Loucy (cell line): ENCODE results near the gene CENPF.

ENCODE experiments used
- H2AFZ ChIP-seq: fragments of 200-600 bp; sonication (generic); 2 replicates; pipeline ENCODE4 v1.6.0; 2016; ENCODE audit warnings: antibody characterized with exemption, mild to moderate bottlenecking, low read length, moderate library complexity
- H3F3A ChIP-seq: fragments of 200-600 bp; 2 replicates; pipeline ENCODE4 v1.6.0; 2016; ENCODE audit warnings: antibody characterized with exemption, low read depth, mild to moderate bottlenecking
- H3K27me3 ChIP-seq: fragments of 200-600 bp; sonication (generic); 2 replicates; pipeline ENCODE4 v1.6.1; 2014; ENCODE audit warnings: low read length, mild to moderate bottlenecking; ENCODE audit not compliant: insufficient read depth, poor library complexity, severe bottlenecking
- H3K36me3 ChIP-seq: fragments of 200-600 bp; sonication (generic); 2 replicates; pipeline ENCODE4 v1.6.1; 2016; ENCODE audit warnings: low read length; ENCODE audit not compliant: insufficient read depth
- H3K4me1 ChIP-seq: fragments of 200-600 bp; sonication (generic); 2 replicates; pipeline ENCODE4 v1.5.1; 2014; ENCODE audit warnings: low read length, mild to moderate bottlenecking; ENCODE audit not compliant: insufficient read depth, poor library complexity, severe bottlenecking
- H3K4me2 ChIP-seq: fragments of 200-600 bp; sonication (generic); 2 replicates; pipeline ENCODE4 v1.6.0; 2014; ENCODE audit warnings: antibody characterized with exemption, low read length, low read depth, mild to moderate bottlenecking; ENCODE audit not compliant: poor library complexity, severe bottlenecking
- H3K4me3 ChIP-seq: fragments of 200-600 bp; sonication (generic); 2 replicates; pipeline ENCODE4 v1.5.1; 2014; ENCODE audit warnings: low read length, mild to moderate bottlenecking, mixed read lengths; ENCODE audit not compliant: poor library complexity, severe bottlenecking
- H3K79me2 ChIP-seq: fragments of 200-600 bp; sonication (generic); 2 replicates; pipeline ENCODE4 v1.6.1; 2014; ENCODE audit warnings: low read length; ENCODE audit not compliant: insufficient read depth
- H3K9ac ChIP-seq: fragments of 200-600 bp; sonication (generic); 2 replicates; pipeline ENCODE4 v1.6.0; 2014; ENCODE audit warnings: mild to moderate bottlenecking, low read depth, low read length, moderate library complexity; ENCODE audit not compliant: poor library complexity, severe bottlenecking
- H3K9me2 ChIP-seq: fragments of 200-600 bp; sonication (generic); replicated peaks from 2 replicates; pipeline ENCODE4 v1.6.1; 2016; ENCODE audit warnings: low read depth, low read length, mixed read lengths
- H3K9me3 ChIP-seq: fragments of 200-600 bp; sonication (generic); 2 replicates; pipeline ENCODE4 v1.6.1; 2014; ENCODE audit warnings: mild to moderate bottlenecking, antibody characterized with exemption, low read length, low read depth; ENCODE audit not compliant: insufficient read depth
- H4K20me1 ChIP-seq: fragments of 200-600 bp; sonication (generic); 2 replicates; pipeline ENCODE4 v1.6.0; 2014; ENCODE audit warnings: antibody characterized with exemption, low read length, mild to moderate bottlenecking; ENCODE audit not compliant: insufficient read depth, poor library complexity, severe bottlenecking
- CTCF ChIP-seq: fragments of 200-600 bp; sonication (generic); conservative IDR thresholded peaks from 2 replicates; pipeline ENCODE4 v1.5.1; 2014; ENCODE audit warnings: mild to moderate bottlenecking, antibody characterized with exemption, low read length
- EZH2phosphoT487 ChIP-seq: fragments of 200-600 bp; IDR thresholded peaks from 2 replicates; pipeline ENCODE4 v1.6.1; 2018; ENCODE audit warnings: antibody characterized with exemption, mild to moderate bottlenecking, moderate library complexity, borderline replicate concordance

Gene CENPF

DNA sequence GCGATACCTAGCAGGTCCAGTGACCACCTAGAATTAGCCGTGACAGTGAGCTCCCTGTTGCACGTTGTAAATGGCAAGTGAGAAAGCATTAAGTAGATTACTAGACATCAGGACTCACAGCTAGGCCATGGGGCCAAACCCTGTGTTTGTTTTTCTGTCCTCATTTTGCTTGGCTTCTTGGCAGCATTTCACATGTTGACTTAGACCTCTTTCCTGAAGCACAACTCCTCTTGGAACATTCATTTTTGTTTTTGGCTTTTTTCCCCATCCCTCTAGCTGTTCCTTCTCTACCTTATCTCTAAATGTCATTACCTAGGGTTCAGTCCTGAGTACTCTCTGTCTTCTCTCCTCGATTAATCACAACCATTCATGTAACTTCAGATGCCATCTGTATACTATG is 34.7 kb upstream of the CENPF start:
- no peaks in the 10 kb centered on the region for H3F3A ChIP-seq
- no peaks in the 10 kb centered on the region for H4K20me1 ChIP-seq
- no peaks in the 10 kb centered on the region for H3K4me1 ChIP-seq
- no peak overlapping the region for H2AFZ ChIP-seq
- no peaks in the 10 kb centered on the region for H3K27me3 ChIP-seq
- no peaks in the 10 kb centered on the region for H3K9me3 ChIP-seq
- no peak for TF ChIP-seq EZH2phosphoT487
- no peak for TF ChIP-seq CTCF
- H3K4me3 ChIP-seq = no peak overlapping the region
- no peaks in the 10 kb centered on the region for H3K79me2 ChIP-seq
- H3K9ac ChIP-seq = no peak overlapping the region
- no peaks in the 10 kb centered on the region for H3K36me3 ChIP-seq
- no peaks in the 10 kb centered on the region for H3K9me2 ChIP-seq
- H3K4me2 ChIP-seq = no peak overlapping the region

GRCh38 chr1:214569357-214570004 is 33.5 kb upstream of the CENPF start:
- H3F3A ChIP-seq = no peaks in the 10 kb centered on the region
- no peak overlapping the region for H3K9ac ChIP-seq
- TF ChIP-seq CTCF = no peak
- TF ChIP-seq EZH2phosphoT487 = no peak
- H3K27me3 ChIP-seq = no peaks in the 10 kb centered on the region
- H3K36me3 ChIP-seq = no peaks in the 10 kb centered on the region
- H3K4me3 ChIP-seq = no peak overlapping the region
- H3K4me1 ChIP-seq = no peaks in the 10 kb centered on the region
- no peaks in the 10 kb centered on the region for H4K20me1 ChIP-seq
- no peaks in the 10 kb centered on the region for H3K9me3 ChIP-seq
- H3K79me2 ChIP-seq = no peaks in the 10 kb centered on the region
- H3K4me2 ChIP-seq = no peak overlapping the region
- no peaks in the 10 kb centered on the region for H3K9me2 ChIP-seq
- H2AFZ ChIP-seq = no peak overlapping the region

DNA sequence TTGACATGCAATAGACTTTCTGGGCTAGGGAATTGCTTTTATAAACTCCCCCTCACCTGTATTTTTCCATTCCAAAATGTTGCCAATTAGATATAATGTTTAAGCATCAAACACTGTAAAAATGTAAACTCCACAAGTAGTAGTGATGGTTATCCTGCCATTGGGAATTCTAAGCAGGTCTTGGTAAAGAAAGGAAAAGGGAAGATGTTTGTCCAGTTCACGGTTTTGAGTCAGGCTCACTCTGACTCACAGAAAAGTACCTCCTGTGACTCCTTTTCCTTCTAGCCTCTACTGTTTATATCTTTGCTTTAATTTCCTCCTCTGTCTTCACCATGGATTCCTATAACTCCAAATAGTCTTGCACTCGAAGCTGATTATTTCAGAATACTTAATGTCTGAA is 32.6 kb upstream of the CENPF start:
- Histone ChIP-seq H3K9me2 (no peaks in the 10 kb centered on the region), H3F3A (no peaks in the 10 kb centered on the region), H2AFZ (no peak overlapping the region), H3K4me2 (no peak overlapping the region), H3K9me3 (no peaks in the 10 kb centered on the region), H3K79me2 (no peaks in the 10 kb centered on the region), H3K9ac (no peak overlapping the region), H3K36me3 (no peaks in the 10 kb centered on the region), H3K4me3 (no peak overlapping the region), H3K27me3 (no peaks in the 10 kb centered on the region), H3K4me1 (no peaks in the 10 kb centered on the region), H4K20me1 (no peaks in the 10 kb centered on the region)
- TF ChIP-seq EZH2phosphoT487 (no peak), CTCF (no peak)
